PC-3 (cell line): Measurements from ENCODE around the gene PRSS1.

Experiments used
- CTCF ChIP-seq: fragments of 300-600 bp; sonication (generic); conservative IDR thresholded peaks from 2 replicates; pipeline ENCODE4 v1.5.1; 2017; ENCODE audit warnings: antibody characterized with exemption, low read depth, mild to moderate bottlenecking, low read length
- EZH2 ChIP-seq: fragments of 300-600 bp; sonication (generic); IDR thresholded peaks from one replicate; pipeline ENCODE4 v1.6.1; 2017; ENCODE audit warnings: antibody characterized with exemption, mild to moderate bottlenecking, low read length; ENCODE audit not compliant: unreplicated experiment
- EZH2phosphoT487 ChIP-seq: fragments of 300-600 bp; sonication (generic); IDR thresholded peaks from 2 replicates; pipeline ENCODE4 v1.6.1; 2018; ENCODE audit warnings: mild to moderate bottlenecking, antibody characterized with exemption, low read length, borderline replicate concordance

DNA sequence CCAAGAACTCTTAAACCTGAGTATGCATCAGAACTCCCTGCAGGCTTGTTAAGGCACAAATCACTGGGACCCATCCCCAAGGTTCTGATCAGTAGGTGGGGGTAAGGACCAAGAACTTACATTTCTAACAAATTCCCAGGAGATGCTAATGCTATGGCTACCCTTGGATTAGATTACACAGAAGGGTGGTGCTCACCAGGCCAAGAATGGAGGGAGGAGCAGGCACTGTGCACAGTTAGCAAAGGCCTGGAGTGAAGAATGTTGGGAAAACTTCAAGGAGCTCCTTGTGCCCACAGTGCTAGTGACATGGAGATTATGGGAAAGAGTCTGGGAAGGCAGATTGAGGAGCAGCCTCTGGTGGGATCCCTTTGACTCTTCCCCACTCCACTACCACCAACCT is 23.4 kb downstream of the PRSS1 start:
- no peak for TF ChIP-seq CTCF
- TF ChIP-seq EZH2 = no peak
- TF ChIP-seq EZH2phosphoT487 = no peak
